Measurements from ENCODE around the gene KANK4.
"Not testable (repeated sequence)": the region's sequence is repeated elsewhere in the genome, so short reads cannot be mapped to it uniquely, and the experiment has no call there.

Gene KANK4

DNA sequence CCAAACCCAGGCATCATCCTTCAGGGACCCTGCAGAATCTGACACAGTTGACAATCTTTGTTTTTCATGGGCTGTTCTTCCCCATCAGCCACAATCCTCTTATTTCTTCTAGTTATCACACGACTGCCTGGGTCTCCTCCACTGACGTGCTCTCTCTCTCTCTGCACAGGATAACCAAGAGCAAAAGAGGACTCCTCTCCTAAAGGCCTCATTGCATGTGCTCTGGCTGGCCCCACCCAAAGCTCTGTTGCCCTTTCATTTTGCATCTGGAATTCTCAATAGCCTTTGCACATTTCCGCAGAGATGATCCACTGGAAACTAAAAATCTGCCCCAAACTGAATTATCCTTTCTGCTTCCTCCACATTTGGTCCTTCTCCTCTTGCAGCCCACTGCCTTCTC, 58.5 kb downstream of the KANK4 start:
- H3K27ac ChIP-seq: no peak overlapping the region
- TF ChIP-seq, protein P1, sequence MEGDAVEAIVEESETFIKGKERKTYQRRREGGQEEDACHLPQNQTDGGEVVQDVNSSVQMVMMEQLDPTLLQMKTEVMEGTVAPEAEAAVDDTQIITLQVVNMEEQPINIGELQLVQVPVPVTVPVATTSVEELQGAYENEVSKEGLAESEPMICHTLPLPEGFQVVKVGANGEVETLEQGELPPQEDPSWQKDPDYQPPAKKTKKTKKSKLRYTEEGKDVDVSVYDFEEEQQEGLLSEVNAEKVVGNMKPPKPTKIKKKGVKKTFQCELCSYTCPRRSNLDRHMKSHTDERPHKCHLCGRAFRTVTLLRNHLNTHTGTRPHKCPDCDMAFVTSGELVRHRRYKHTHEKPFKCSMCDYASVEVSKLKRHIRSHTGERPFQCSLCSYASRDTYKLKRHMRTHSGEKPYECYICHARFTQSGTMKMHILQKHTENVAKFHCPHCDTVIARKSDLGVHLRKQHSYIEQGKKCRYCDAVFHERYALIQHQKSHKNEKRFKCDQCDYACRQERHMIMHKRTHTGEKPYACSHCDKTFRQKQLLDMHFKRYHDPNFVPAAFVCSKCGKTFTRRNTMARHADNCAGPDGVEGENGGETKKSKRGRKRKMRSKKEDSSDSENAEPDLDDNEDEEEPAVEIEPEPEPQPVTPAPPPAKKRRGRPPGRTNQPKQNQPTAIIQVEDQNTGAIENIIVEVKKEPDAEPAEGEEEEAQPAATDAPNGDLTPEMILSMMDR (IDR thresholded peaks at IDR 0.05): no peak
- no peak overlapping the region for H3K4me3 ChIP-seq
- DNase-seq (ENCODE audit: low spot score): no peak

DNA sequence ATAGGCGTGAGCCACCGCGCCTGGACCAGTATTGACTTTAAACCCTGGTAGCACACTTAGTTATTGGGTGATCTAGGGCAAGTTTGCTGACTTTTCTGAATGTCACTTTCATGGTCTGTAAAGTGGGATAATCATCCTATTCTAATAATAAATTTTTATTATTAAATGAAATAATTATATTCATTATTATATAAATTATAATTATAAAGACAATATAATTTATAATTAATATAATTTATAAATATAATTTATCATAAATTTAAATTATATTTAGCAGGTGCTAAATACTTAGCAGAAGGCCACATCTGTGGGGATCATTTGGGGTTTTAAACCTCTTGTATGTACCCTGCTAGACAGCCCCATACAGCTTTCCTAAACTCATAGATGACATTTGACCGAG, 59.7 kb downstream of the KANK4 start:
- no peak for DNase-seq (ENCODE audit: low spot score)
- Histone ChIP-seq H3K27ac (no peak overlapping the region), H3K4me3 (no peak overlapping the region)
- TF ChIP-seq, protein P1 (IDR thresholded peaks at IDR 0.05): no peak

DNA sequence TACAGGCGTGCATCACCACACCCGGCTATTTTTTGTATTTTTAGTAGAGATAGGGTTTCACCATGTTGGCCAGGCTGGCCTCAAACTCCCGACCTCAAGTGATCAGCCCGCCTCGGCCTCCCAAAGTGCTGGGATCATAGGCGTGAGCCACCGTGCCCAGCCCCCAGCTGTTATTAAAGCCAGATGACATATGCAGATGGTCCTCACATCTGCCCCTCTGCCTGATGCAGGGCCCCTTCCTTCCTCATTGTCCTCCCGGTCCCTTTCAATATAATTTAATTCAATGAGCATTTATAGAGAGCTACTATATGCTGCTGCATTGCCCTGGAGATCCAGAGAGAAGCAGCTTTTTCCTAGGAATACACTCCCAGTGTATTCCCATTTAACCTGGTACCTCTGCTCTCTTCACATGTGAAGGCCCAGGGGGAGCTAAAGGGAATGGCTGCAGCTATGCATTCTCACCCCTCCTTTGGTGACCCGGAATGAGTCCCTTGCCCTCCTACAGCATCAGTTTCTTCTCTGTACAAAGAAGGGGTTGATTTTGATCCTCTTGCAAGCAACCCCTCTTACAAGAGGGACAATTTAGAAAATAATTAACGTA, 69.0 kb downstream of the KANK4 start:
- Histone ChIP-seq H3K4me3 (no peak overlapping the region), H3K27ac (no peak overlapping the region)
- no peak for DNase-seq (ENCODE audit: low spot score)
- TF ChIP-seq, protein P1 (IDR thresholded peaks at IDR 0.05): no peak

DNA sequence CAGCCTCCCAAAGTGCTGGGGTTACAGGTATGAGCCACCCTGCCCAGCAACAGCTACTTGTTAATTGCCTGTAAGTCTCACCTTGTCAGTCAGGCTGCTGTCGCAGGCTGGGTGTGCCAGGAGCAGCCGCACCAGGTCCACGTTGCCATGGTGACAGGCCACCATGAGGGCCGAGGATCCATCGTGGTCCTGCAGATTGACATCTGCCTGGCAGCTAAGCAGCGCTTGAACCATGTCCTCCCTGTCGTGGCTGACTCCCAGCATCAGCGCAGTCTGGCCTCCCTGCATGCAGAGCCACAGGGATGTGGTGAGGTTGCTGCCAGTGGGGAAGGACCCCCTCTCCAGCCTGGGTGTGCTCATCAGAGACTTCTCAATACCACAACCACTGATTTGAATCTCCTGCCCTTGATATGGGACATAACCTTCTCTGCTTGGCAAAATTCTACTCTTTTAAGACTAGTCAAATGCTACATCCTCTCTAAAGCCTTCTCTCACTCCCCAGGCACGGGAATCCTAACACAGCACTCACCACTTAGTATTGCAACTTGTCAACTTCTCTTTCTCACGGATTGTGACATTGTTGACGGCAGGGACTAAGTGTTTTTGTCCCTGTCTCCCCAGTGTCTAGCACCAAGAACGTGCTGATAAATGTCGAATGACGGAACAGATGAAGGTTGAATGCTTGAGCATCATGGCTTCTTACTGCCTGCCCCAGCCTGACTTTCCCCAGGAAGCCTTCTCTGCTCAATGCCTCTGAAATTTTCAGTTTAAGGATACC, 71.7 kb downstream of the KANK4 start:
- no peak overlapping the region for H3K27ac ChIP-seq
- no peak for DNase-seq (ENCODE audit: low spot score)
- H3K4me3 ChIP-seq: no peak overlapping the region
- TF ChIP-seq, protein P1 (IDR thresholded peaks at IDR 0.05): no peak

DNA sequence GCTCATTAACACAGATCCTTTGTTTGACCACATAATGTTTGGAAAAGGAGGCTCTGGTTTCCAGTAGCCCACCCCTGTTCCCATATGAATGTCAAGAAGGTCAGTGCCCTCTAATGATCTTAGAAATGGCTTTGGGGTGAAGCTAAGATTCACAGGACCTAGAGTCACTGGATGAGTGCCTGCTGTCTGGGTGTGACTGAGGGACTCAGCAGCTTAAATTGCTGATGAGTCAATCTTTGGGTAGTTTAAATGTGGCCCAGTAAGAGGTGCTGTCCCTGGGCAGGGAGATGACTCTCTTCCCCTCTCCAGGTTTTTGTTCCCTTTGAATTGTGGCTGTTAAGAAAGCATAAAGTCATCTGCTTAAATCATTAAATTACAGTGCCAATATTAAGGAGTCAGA, 74.0 kb downstream of the KANK4 start:
- no peak overlapping the region for H3K4me3 ChIP-seq
- no peak for DNase-seq (ENCODE audit: low spot score)
- TF ChIP-seq, protein P1 (IDR thresholded peaks at IDR 0.05): no peak

DNA sequence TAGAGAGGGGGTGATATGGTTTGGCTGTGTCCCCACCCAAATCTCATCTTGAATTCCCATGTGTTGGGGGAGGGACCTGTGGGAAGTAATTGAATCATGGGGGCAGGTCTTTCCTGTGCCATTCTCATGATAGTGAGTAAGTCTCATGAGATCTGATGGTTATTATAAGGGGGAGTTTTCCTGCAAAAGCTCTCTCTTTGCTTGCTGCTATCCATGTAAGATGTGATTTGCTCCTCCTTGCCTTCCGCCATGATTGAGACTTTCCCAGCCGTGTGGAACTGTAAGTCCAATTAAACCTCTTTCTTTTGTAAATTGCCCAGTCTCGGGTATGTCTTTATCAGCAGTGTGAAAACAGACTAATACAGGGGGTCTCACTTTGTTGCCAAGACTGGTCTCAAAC, 74.9 kb downstream of the KANK4 start:
- not testable (repeated sequence) for H3K27ac ChIP-seq; DNase-seq (ENCODE audit: low spot score); H3K4me3 ChIP-seq

More for the DNA sequence above, 74.0 kb downstream of the KANK4 start:
- no peak overlapping the region for H3K27ac ChIP-seq

DNA sequence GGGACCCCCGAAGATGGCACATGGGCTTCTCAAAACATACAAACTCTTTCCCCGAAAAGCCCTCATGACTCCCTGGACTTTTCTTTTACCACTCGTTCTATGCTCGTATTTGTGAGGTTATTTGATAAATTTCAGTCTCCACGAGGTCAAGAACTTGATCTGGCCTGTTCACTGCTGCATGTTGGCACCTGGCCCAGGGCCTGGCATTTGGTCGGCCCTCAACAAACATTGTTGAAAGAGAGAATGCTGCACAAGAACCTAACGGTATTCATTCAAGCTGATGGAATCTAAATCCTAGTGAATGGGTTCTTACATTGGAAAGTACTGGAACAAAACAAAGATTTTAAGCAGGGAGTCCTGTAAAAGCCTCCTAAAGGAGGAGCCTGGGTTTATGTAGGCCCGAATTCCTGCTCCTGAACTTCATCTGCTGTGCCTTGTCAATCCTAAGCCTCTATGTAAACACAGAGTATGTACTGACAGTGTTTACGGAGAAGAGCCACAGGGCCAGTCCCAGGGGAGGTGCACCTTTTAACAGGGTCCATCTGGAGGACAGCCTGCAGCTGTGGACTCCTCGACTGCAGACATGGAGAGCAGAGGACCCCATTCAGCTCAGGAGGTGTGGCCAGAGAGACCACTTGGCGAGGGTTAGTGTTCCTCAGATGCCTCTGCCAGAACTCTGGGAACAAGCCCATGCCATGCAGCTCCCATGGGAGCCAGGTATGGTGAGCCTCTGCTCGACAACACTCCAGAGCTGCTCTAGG, 77.7 kb downstream of the KANK4 start:
- Histone ChIP-seq H3K4me3 (no peak overlapping the region), H3K27ac (no peak overlapping the region)
- TF ChIP-seq, protein P1 (IDR thresholded peaks at IDR 0.05): no peak
- no peak for DNase-seq (ENCODE audit: low spot score)
